ENCODE data around the gene APOF.
"Not testable (repeated sequence)": the region's sequence is repeated elsewhere in the genome, so short reads cannot be mapped to it uniquely, and the experiment has no call there.

APOF gene, protein sequence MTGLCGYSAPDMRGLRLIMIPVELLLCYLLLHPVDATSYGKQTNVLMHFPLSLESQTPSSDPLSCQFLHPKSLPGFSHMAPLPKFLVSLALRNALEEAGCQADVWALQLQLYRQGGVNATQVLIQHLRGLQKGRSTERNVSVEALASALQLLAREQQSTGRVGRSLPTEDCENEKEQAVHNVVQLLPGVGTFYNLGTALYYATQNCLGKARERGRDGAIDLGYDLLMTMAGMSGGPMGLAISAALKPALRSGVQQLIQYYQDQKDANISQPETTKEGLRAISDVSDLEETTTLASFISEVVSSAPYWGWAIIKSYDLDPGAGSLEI

DNA sequence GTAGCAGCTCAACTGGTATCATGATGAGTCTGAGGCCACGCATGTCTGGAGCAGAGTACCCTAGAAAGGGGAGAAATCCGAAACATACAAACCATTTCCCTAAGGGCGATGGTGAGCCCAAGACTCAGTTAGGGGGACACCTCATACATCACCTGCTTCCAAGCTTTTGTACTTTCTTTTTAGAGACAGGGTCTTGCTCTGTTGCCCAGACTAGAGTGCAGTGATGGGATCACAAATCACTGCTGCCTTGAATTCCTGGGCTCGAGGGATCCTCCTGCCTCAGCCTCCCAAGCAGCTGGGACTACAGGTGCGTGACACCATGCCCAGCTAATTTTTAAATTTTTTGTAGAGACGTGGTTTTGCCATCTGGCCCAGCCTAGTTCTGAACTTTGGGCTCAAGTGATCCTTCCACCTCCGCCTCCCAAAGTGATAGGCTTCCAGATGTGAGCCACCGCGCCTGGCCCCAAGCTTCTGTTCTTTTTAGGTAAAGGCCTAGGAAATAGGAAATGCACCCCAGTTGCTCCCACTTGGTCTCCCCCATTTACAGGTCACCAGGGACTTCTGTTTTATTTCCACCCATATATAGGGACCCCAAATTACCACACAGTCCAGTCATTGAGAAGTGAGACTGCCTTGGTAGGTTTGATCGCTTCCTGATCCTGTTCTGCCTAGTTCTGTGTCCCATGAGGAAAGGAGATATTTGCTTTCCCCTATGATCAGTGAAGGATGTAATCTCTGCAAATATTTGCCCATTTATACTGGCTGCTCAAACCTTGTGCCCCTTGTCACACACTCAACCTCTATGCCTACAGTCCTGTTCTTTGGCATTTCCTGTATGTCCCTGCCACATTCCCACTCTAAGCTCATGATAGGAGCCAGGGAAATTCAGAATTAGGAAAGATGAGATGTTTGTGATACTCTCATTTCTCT is at the start of gene APOF:
Gene APOF (minus strand): TSS at position 728 of the 930 bp plus-strand sequence. CDS start 112 bp downstream, at position 616.
- H3K27ac ChIP-seq (ENCODE audit: low read length) = no peak within 1 kb of the TSS
- no peak for DNase-seq (ENCODE audit: low read depth, low spot score)
- no CpG with 5 or more reads among the region's 10 CpGs for WGBS (ENCODE audit: insufficient coverage, insufficient read length)
- no peaks in the 10 kb centered on the region for H3K27me3 ChIP-seq (ENCODE audit: control insufficient read depth, insufficient read depth, low read length)
- no peaks in the 10 kb centered on the region for H3K9me3 ChIP-seq (ENCODE audit: control insufficient read depth, insufficient read depth, low read length)
- no peak within 1 kb of the TSS for H3K4me3 ChIP-seq (ENCODE audit: low read length)
- no peaks in the 10 kb centered on the region for H3K36me3 ChIP-seq (ENCODE audit: control insufficient read depth, insufficient read depth, low read length)
- H3K4me1 ChIP-seq (ENCODE audit: control insufficient read depth, insufficient read depth, low read length) = 0 out of 2 replicates have a peak, but pooled peaks cover 1% of the 10 kb centered on the region

DNA sequence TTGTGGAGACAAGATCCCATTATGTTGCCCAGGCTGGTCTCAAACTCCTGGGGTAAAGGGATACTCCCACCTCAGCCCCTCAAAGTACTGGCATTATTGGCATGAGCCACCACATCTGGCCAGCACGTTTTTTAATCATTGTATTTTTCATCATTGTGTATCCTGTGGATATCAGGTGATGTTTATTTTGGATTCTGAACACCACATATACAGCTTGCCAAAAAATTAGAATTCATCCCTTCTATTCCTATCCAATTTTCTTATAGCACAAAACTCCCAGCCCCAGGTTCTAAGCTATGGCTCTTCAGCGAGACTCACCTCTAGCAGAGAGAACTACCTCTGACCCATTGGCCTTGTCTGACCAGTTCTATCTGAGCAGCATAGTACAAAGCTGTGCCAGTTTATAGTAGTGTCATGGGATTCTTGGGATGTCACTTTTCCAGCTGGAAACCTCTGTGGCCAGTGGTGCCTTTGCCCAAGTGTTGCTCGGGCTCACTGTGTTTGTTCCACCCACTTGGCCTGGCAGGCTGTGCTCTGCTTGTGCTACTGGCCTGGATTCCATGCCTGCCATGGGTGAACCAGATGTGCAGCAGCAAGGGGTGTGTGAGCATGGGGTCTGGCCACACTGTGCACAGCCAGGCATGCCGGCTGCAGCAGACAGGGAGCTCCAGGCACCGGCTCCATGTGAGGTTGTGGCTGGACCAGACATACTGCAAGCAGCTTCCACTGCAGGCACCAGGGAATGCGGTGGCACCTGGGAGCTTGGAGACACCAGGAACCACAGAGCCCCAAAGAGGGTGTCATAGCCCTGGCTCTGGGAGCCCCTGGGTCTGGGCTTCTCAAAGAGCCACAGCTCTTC is 49.4 kb upstream of the APOF start:
- no CpG with 5 or more reads among the region's 6 CpGs for WGBS (ENCODE audit: insufficient coverage, insufficient read length)
- H3K27me3 ChIP-seq (ENCODE audit: control insufficient read depth, insufficient read depth, low read length) = no peaks in the 10 kb centered on the region
- no peaks in the 10 kb centered on the region; the same call in 1 of the 2 replicates for H3K36me3 ChIP-seq (ENCODE audit: control insufficient read depth, insufficient read depth, low read length)
- H3K9me3 ChIP-seq (ENCODE audit: control insufficient read depth, insufficient read depth, low read length) = no peaks in the 10 kb centered on the region
- no peak overlapping the region for H3K4me3 ChIP-seq (ENCODE audit: low read length)
- no peaks in the 10 kb centered on the region for H3K4me1 ChIP-seq (ENCODE audit: control insufficient read depth, insufficient read depth, low read length)
- no peak for DNase-seq (ENCODE audit: low read depth, low spot score)
- no peak overlapping the region for H3K27ac ChIP-seq (ENCODE audit: low read length)

DNA sequence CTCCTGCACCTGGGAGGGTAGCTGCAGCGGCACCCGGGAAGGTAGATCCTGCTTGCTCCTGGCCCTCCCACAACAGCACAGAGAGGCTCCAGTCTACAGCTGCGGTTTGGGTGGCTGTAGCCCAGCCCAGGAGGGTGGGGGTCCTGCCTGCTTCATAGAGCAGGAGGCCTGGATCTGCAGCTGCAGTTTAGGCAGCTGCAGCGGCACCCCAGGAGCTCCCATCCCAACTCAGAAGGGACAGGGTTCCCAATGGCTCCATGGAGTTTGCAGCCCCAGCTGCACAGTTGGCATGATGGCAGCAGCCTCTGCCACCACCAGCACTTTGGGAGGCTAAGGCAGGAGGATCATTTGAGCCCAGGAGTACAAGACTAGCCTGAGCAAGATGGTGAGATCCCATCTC is 48.1 kb upstream of the APOF start:
- no peak overlapping the region for H3K27ac ChIP-seq (ENCODE audit: low read length)
- no peaks in the 10 kb centered on the region for H3K27me3 ChIP-seq (ENCODE audit: control insufficient read depth, insufficient read depth, low read length)
- no peak overlapping the region for H3K4me3 ChIP-seq (ENCODE audit: low read length)
- no peaks in the 10 kb centered on the region; the same call in 1 of the 2 replicates for H3K36me3 ChIP-seq (ENCODE audit: control insufficient read depth, insufficient read depth, low read length)
- no peak for DNase-seq (ENCODE audit: low read depth, low spot score)
- H3K9me3 ChIP-seq (ENCODE audit: control insufficient read depth, insufficient read depth, low read length) = no peaks in the 10 kb centered on the region
- no peaks in the 10 kb centered on the region for H3K4me1 ChIP-seq (ENCODE audit: control insufficient read depth, insufficient read depth, low read length)
- no CpG with 5 or more reads among the region's 4 CpGs for WGBS (ENCODE audit: insufficient coverage, insufficient read length)

DNA sequence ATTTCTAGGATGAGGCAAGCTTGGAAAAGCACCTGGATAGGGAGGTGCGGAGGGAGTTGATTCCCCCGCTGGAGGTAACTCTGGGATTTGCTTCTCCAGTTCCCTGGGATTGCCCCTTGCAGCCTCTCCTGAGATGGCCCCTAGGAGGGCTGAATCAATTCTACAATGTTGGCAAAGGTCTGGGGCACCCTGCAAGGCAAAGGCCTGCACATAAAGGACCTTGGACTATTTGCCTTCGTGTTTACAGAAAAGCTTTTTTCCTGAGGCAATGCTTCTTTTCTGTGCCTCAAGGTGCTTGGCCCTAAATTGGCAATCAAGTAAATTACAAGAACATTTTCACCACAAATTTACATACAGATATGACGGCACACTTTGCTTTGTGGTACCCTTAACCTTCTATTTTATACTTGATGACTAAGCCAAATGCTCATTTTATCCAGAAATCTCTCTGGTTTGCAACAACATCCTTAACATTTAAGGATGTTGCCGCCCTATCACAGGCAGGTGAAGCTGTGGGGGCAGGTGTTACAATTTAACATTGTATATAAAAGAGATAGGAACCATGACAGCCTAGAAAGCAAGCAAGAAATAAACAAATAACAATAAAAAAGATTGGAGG is 46.3 kb upstream of the APOF start:
- WGBS (ENCODE audit: insufficient coverage, insufficient read length) = no CpG with 5 or more reads among the region's 5 CpGs
- Histone ChIP-seq H3K9me3 (ENCODE audit: control insufficient read depth, insufficient read depth, low read length) (no peaks in the 10 kb centered on the region), H3K4me3 (ENCODE audit: low read length) (no peak overlapping the region)

DNA sequence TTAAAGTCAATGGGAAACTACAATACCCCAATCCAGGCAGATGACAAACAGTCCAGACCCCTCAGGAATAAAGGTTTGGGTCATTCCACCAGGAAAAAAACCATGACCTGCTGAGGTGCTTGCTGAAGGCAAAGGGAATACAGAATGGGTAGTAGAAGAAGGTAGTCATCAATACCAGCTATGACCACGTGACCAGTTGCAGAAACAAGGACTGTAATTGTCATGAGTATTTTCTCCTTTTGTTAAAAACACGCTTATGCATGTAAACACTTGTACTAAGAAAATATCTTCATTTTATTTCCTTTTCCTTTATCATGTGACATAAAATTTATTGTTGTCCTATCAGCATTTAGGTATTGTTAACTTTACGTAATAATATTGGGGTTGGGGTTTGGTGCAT is 41.6 kb upstream of the APOF start:
- 100% methylated on average over 1 of the region's 3 CpGs for WGBS (ENCODE audit: insufficient coverage, insufficient read length)
- H3K4me3 ChIP-seq (ENCODE audit: low read length); H3K4me1 ChIP-seq (ENCODE audit: control insufficient read depth, insufficient read depth, low read length); H3K9me3 ChIP-seq (ENCODE audit: control insufficient read depth, insufficient read depth, low read length); H3K27me3 ChIP-seq (ENCODE audit: control insufficient read depth, insufficient read depth, low read length); H3K27ac ChIP-seq (ENCODE audit: low read length); DNase-seq (ENCODE audit: low read depth, low spot score); H3K36me3 ChIP-seq (ENCODE audit: control insufficient read depth, insufficient read depth, low read length): not testable (repeated sequence)

More for the DNA sequence above, 46.3 kb upstream of the APOF start:
- Histone ChIP-seq H3K27me3 (ENCODE audit: control insufficient read depth, insufficient read depth, low read length) (no peaks in the 10 kb centered on the region), H3K4me1 (ENCODE audit: control insufficient read depth, insufficient read depth, low read length) (no peaks in the 10 kb centered on the region), H3K36me3 (ENCODE audit: control insufficient read depth, insufficient read depth, low read length) (no peaks in the 10 kb centered on the region; the same call in 1 of the 2 replicates), H3K27ac (ENCODE audit: low read length) (no peak overlapping the region)
- DNase-seq (ENCODE audit: low read depth, low spot score) = no peak

DNA sequence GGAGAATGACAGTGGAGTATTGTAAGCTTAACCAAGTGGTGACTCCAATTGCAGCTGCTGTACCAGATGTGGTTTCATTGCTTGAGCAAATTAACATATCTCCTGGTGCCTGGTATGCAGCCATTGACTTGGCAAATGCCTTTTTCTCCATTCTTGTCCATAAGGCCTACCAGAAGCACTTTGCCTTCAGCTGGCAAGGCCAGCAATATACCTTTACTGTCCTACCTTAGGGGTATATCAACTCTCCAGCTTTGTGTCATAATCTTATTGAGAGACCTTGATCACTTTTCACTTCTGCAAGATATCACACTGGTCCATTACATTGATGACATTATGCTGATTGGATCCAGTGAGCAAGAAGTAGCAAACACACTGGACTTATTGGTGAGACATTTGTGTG is 39.0 kb upstream of the APOF start:
- not testable (repeated sequence) for DNase-seq (ENCODE audit: low read depth, low spot score); H3K27me3 ChIP-seq (ENCODE audit: control insufficient read depth, insufficient read depth, low read length); H3K36me3 ChIP-seq (ENCODE audit: control insufficient read depth, insufficient read depth, low read length); H3K4me3 ChIP-seq (ENCODE audit: low read length); H3K9me3 ChIP-seq (ENCODE audit: control insufficient read depth, insufficient read depth, low read length); H3K4me1 ChIP-seq (ENCODE audit: control insufficient read depth, insufficient read depth, low read length); H3K27ac ChIP-seq (ENCODE audit: low read length)

DNA sequence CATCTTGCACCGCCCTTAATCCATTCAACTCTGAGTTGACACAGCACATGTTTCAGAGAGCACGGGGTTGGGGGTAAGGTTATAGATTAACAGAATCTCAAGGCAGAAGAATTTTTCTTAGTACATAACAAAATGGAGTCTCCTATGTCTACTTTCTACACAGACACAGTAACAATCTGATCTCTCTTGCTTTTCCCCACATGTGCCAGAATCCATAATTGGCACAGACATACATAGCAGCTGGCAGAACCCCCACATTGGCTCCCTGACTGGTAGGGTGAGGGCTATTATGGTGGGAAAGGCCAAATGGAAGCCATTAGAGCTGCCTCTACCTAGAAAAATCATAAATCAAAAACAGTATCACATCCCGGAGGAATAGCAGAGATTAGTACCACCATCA is 38.5 kb upstream of the APOF start:
- H3K9me3 ChIP-seq (ENCODE audit: control insufficient read depth, insufficient read depth, low read length); H3K36me3 ChIP-seq (ENCODE audit: control insufficient read depth, insufficient read depth, low read length); DNase-seq (ENCODE audit: low read depth, low spot score); H3K4me1 ChIP-seq (ENCODE audit: control insufficient read depth, insufficient read depth, low read length); H3K4me3 ChIP-seq (ENCODE audit: low read length); H3K27ac ChIP-seq (ENCODE audit: low read length); H3K27me3 ChIP-seq (ENCODE audit: control insufficient read depth, insufficient read depth, low read length): not testable (repeated sequence)
- WGBS (ENCODE audit: insufficient coverage, insufficient read length) = no CpG with 5 or more reads among the region's 3 CpGs

DNA sequence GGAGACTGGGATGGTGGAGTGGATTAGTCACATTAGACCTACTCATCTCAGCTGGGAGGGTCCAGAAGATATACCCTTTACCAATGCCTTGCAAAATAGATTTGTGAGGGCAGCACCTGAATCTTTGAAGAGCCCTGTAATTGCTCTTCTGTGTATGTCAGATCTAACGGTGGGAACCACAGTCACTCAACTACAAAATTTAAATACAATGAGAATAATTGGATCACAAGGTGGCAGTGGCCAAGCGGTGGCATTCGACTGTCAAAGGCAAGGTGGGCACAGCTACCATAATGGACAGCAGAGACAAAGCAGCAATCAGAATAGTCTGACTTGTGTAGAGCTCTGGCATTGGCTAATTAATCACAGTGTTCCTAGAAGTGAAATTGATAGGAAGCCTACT is 36.8 kb upstream of the APOF start:
- not testable (repeated sequence) for H3K4me3 ChIP-seq (ENCODE audit: low read length); H3K4me1 ChIP-seq (ENCODE audit: control insufficient read depth, insufficient read depth, low read length); DNase-seq (ENCODE audit: low read depth, low spot score); H3K9me3 ChIP-seq (ENCODE audit: control insufficient read depth, insufficient read depth, low read length); H3K27ac ChIP-seq (ENCODE audit: low read length); H3K27me3 ChIP-seq (ENCODE audit: control insufficient read depth, insufficient read depth, low read length); H3K36me3 ChIP-seq (ENCODE audit: control insufficient read depth, insufficient read depth, low read length)
- WGBS (ENCODE audit: insufficient coverage, insufficient read length) = no CpG with 5 or more reads among the region's 3 CpGs

DNA sequence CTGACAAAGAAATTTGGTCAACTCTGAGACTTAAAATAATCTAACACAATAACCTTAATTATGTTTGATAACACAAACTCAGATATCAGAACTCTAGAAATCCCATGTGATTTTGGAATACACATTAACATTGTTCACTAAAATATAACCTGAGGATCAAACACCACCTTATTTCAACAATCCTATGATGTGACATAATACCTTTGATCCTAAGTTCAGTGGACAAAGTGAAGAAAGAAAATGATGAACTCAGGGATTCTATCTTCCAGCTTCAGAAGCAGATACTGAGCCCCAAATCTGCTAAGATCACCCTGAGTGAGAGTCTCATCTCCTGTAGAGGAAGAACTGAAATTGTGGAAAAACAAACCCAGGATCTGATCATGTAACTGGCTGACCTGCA is 35.7 kb upstream of the APOF start:
- Histone ChIP-seq H3K27ac (ENCODE audit: low read length) (no peak overlapping the region), H3K36me3 (ENCODE audit: control insufficient read depth, insufficient read depth, low read length) (no peaks in the 10 kb centered on the region; the same call in 1 of the 2 replicates), H3K4me1 (ENCODE audit: control insufficient read depth, insufficient read depth, low read length) (no peaks in the 10 kb centered on the region), H3K9me3 (ENCODE audit: control insufficient read depth, insufficient read depth, low read length) (no peaks in the 10 kb centered on the region; the same call in 1 of the 2 replicates), H3K27me3 (ENCODE audit: control insufficient read depth, insufficient read depth, low read length) (no peaks in the 10 kb centered on the region), H3K4me3 (ENCODE audit: low read length) (no peak overlapping the region)
- DNase-seq (ENCODE audit: low read depth, low spot score) = no peak

DNA sequence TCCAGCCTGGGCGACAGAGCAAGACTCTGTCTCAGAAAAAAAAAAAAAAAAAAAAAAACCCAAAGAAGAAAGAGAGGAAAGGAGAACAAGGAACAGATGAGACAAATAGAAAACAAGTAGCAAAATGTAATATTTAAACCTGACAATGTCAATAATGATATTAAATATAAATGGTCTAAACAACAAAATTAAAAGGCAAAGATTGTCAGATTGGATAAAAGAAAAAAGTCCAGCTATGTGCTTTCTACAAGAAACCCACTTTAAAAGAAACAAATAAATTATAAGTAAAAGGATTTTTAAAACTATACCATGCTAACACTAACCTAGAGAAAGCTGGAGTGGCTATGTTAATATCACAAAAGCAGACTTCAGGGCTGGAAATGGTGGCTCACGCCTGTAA is 29.7 kb upstream of the APOF start:
- no peaks in the 10 kb centered on the region; the same call in 1 of the 2 replicates for H3K36me3 ChIP-seq (ENCODE audit: control insufficient read depth, insufficient read depth, low read length)
- no peaks in the 10 kb centered on the region for H3K27me3 ChIP-seq (ENCODE audit: control insufficient read depth, insufficient read depth, low read length)
- H3K9me3 ChIP-seq (ENCODE audit: control insufficient read depth, insufficient read depth, low read length) = no peaks in the 10 kb centered on the region
- no peak overlapping the region for H3K4me3 ChIP-seq (ENCODE audit: low read length)
- WGBS (ENCODE audit: insufficient coverage, insufficient read length) = no CpG with 5 or more reads among the region's 2 CpGs
- no peak for DNase-seq (ENCODE audit: low read depth, low spot score)
- no peak overlapping the region for H3K27ac ChIP-seq (ENCODE audit: low read length)
- H3K4me1 ChIP-seq (ENCODE audit: control insufficient read depth, insufficient read depth, low read length) = no peaks in the 10 kb centered on the region; the same call in 1 of the 2 replicates
